Fibroblast of mammary gland (primary cell): Measurements from ENCODE around the gene ICE2.
"Not testable (repeated sequence)": the region's sequence is repeated elsewhere in the genome, so short reads cannot be mapped to it uniquely, and the experiment has no call there.

Experiments
- DNase-seq: peaks from one replicate; pipeline ENCODE4 v3.0.0-alpha.2; 2010; ENCODE audit warnings: low read depth
- H3K4me3 ChIP-seq: 2 replicates; pipeline ENCODE4 v1.5.1; 2011; ENCODE audit warnings: low read depth, mild to moderate bottlenecking, low read length, moderate library complexity; ENCODE audit not compliant: control insufficient read depth
- CTCF ChIP-seq: conservative IDR thresholded peaks from 2 replicates; pipeline ENCODE4 v1.5.1; 2011; ENCODE audit warnings: low read depth, low read length, inconsistent platforms; ENCODE audit not compliant: control insufficient read depth, insufficient read depth

Gene ICE2

GRCh38 chr15:60416484-60416883 is 62.5 kb downstream of the ICE2 start:
- TF ChIP-seq CTCF = no peak
- DNase-seq = no peak
- H3K4me3 ChIP-seq = no peak overlapping the region

GRCh38 chr15:60414016-60414682 is 64.8 kb downstream of the ICE2 start:
- DNase-seq = peak; percentile 74
- H3K4me3 ChIP-seq = no peak overlapping the region
- no peak for TF ChIP-seq CTCF

- DNase-seq = peak; percentile 49
- no peak overlapping the region for H3K4me3 ChIP-seq
- no peak for TF ChIP-seq CTCF
These were observed 65.6 kb downstream of the ICE2 start for GRCh38 chr15:60413231-60413824.

GRCh38 chr15:60412807-60413206 is 66.1 kb downstream of the ICE2 start:
- not testable (repeated sequence) for DNase-seq, H3K4me3 ChIP-seq

- no peak overlapping the region for H3K4me3 ChIP-seq
- no peak for DNase-seq
- no peak for TF ChIP-seq CTCF
These were observed 67.0 kb downstream of the ICE2 start for GRCh38 chr15:60411774-60412425.

GRCh38 chr15:60410350-60410749 is 68.6 kb downstream of the ICE2 start:
- not testable (repeated sequence) for H3K4me3 ChIP-seq, DNase-seq

GRCh38 chr15:60408463-60408981 is 70.4 kb downstream of the ICE2 start:
- TF ChIP-seq CTCF = no peak
- DNase-seq = peak; percentile 93
- H3K4me3 ChIP-seq = no peak overlapping the region

GRCh38 chr15:60407415-60407805 is 71.5 kb downstream of the ICE2 start:
- no peak overlapping the region for H3K4me3 ChIP-seq
- TF ChIP-seq CTCF = no peak
- peak; percentile 92 for DNase-seq
